DMS153 treated with DMSO at 0.1 percent for 48 hours (cell line): ENCODE measurements around the gene PKHD1.

Experiments used
- DNase-seq: peaks from one replicate; lab custom pipeline; 2025; ENCODE audit not compliant: unreplicated experiment; lab: John Stamatoyannopoulos, UW

Gene PKHD1

GRCh38 chr6:52049252-52050050 lies 38.0 kb downstream of the PKHD1 start:
- DNase-seq, result peak; percentile 14

GRCh38 chr6:52046456-52046855 lies 41.0 kb downstream of the PKHD1 start:
- DNase-seq, result no peak

DNA sequence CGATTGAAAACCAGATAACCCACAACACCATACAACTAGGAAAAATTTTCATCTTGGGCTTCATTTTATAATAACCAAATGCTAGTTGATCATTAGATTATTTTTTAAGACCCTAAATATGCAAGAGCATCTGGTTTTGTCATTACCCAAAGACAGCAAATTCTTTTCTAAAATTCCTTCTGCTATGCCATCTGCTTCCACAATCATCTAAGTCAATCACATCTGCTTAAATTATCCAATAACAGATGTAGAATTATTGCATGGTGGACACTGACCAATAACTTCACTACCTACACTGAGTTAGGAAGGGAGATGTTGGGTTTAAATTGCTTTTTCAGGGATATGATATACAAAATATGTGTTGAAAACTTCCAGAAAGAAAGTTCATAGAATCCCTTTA lies 41.9 kb downstream of the PKHD1 start:
- no peak for DNase-seq

GRCh38 chr6:52045033-52045432 lies 42.4 kb downstream of the PKHD1 start:
- no peak for DNase-seq

DNA sequence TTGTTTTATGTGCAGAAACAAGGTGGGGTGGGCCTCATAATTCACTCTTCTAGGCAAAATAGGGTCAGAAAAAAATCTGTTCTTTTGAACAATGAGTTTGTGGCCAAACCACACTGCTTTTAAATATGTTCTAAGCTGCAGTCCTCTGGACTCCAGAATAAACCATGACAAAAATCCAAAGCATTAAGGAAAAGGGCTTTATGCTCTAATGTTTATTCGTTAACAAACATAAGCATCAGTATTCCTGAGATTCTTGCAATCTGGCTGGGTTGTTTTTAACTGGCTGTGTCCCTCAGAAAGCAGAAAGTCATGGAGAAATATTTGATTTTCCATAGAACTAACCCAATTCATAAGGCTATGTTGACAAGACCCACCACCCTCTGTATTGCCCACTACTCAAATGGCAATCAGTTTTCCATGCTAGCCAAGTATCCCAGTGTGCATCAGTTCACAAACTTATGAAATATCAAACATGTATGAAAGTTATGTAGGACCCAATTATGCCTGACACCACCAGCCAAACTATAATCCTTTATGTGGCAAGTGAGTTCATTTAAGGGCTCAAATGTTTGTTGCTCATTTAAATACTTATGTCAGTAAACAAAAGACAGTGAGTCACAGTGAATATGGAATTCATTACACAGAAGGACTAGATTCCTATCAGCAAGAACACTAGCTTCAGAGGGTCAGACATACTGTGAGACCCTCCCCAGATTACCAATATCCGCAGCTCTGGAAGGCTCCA lies 45.1 kb downstream of the PKHD1 start:
- DNase-seq, result no peak

DNA sequence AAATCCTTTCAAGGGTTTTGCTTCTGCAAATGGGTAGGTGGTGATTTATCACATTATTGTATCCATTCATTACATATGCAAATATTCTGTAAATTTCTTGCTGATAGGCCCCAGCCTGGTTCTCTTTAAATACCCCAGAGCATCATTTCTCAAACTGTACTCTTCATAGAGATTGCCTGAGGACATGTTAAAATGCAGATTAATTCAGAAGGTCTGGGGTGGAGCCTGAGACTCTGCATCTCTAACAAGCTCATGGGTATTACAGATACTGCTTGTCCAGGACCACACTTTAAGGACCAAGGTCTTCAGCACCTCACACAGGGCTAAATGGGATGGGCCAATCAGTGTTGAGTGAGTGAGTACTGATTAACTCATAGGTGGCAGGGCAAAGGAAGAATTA lies 46.3 kb downstream of the PKHD1 start:
- DNase-seq, result no peak

GRCh38 chr6:52027699-52028098 lies 59.7 kb downstream of the PKHD1 start:
- no peak for DNase-seq

DNA sequence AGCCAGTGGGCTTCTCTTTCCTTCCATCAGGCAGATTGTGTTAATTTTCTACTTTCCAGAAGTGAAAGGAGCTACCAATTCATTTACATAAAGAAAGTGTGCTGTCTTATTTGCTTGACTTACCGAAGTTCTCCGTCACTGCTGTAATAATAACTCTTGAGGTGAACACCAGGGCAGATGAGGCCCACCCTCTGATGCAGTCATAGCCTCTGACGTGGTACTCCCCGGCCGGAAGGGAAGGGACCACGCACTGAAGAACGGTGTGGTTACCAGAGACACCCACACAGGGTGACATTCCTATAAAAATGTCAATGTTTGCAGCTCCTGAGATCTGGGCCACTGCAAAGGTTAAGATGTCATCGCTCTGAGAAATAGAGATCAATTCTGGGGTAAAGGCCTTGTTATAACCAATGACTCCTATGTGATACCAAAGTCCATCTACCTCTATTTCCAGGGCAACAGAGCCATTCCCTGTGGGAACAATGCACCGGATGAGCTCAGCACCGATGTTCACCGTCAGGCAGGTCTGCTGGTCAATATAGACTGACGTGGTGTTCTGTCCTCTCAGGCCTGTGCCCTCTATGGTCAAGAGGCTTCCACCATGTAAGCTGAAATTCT lies 62.9 kb downstream of the PKHD1 start:
- DNase-seq, result no peak

- no peak for DNase-seq
Observed at GRCh38 chr6:52022675-52023074, 64.7 kb downstream of the PKHD1 start.

GRCh38 chr6:52020945-52021570 lies 66.4 kb downstream of the PKHD1 start:
- peak; percentile 37 for DNase-seq

GRCh38 chr6:52019881-52020280 lies 67.5 kb downstream of the PKHD1 start:
- no peak for DNase-seq

GRCh38 chr6:52019092-52019491 lies 68.3 kb downstream of the PKHD1 start:
- peak; percentile 86 for DNase-seq

DNA sequence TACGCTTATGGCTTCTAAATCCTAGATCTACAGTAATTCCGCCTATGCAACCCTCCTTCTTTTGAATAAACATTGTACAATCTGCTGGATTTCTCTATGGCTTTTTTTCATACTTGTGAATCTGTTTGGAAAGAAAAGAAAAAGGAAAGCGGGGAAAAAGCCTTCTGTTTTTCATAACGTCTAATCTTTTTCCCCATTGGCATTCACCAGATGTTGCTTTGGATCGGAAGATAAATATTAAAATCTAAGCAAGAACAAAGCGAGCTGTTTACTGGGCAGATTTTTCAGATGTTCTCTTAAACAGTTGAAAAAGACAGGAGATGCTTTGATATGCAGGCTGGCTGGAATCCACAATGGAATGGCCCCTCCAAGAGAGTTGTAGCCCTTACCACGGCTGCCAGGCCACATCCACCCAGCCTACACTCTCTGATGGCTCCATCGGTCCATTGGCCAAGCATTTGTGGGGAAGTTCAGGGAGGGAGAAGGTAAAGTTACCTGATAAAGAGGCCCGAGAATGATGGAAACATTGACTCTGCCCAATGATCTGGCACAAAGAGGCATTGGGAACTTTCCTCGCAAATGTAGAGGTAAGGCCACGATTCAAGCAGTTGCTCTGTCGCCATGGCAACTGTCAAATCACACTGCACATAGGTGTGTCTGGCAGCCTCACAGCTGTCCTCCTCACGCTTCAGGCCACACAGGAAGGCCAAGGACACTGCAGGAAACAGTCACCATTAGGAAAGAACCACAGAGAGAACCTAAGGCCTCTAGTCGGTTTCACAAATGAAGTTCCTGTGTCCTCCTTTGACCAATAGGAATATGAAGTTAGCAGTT lies 70.3 kb downstream of the PKHD1 start:
- no peak for DNase-seq

- DNase-seq, result no peak
Observed at GRCh38 chr6:52015953-52016352, 71.5 kb downstream of the PKHD1 start.

- no peak for DNase-seq
Observed at GRCh38 chr6:52014391-52014790, 73.0 kb downstream of the PKHD1 start.

GRCh38 chr6:52013035-52013434 lies 74.4 kb downstream of the PKHD1 start:
- no peak for DNase-seq

DNA sequence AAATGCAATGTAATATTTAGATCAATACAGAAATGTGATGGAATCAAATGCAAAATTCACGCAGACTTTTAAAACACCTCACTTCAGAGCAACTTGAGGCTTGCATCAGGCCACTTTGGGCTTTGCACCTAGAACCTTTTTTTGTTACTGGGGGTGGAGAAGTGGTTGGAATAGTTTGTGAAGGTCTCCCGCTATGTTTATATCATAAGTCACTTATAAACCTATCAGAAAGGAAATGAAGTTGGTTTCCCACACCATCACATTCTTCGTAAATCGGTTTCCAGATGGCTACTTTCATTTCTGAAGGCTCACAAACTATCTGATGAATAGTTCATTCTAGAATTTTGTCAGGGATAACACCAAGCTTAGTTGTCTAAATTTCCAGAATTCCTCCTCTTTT lies 74.8 kb downstream of the PKHD1 start:
- no peak for DNase-seq

DNA sequence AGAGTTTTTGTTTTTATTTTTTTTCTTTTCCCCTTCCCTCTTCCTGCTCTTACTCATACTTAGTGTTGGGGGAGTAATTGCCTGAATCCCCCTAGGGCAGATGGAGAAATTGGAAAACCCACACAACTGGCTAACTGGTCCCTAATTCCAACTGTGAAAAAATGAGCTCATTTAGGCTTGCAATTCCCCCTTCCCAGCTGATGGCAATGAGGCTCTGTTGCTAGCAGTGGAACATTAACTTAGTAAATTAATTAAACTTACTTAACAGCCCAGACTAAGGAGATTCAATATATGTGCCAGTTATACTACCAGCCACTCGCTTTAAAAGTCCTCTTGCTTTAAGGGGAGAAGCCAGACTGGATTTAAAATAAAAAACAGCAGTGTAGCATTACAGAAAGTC lies 76.6 kb downstream of the PKHD1 start:
- DNase-seq, result no peak

DNA sequence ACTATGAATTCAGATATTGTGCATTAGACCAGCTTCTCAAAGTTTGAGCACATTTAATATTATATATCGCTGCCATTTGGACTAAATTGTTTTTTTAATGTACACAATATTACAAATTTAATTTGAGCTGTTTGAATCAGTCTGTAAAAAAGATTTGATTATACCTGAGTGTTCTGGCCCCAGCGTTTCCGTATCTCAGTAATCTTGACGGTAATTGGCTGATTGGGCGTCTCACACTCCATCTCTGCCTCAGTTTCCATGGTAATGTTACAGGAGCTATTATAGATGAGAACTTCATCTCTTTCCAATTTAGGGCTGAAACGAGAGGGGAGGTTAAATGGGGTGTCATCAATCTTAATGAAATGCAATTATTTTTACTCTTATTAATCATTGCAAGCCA lies 77.3 kb downstream of the PKHD1 start:
- DNase-seq, result no peak

DNA sequence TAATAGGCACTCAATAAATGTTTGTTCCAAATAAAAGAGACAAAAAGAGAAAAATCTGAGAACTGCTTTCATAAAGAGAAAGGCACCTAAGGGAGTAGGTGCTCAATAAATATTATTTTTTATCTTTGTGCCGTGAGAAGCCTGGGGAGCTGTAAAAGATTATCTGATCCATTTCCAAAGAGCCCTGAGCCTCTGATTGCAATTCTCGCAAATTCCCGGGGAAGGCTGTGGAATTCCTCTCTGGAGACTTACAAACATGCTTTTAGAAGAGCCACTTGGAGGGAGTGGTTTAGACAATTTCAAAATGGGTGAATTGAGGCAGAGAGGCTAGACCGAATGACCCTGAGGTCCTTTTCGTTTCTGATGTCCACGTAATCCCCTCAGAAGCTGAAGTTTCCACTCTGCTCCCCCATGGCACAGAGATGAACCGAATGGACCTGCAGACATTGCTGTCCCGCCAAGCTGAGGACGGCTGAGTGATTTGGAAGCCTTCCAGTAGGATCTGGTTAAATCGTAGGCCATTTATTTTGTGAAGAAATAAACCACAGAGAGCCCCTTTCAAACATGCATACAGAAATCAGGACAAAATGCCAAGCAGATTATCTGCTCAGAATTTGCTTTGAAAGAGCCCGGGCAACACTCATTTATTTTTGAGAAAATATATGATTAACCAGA lies 77.8 kb downstream of the PKHD1 start:
- no peak for DNase-seq
